ENCODE measurements around the gene SLC6A13. TPM values are rescaled to one million over a fixed set of nuclear protein-coding genes. Genes with fewer than 3 reads are reported as not detected.

Gene SLC6A13
- total RNA-seq, 1 experiment from 2014 or later: not detected

DNA sequence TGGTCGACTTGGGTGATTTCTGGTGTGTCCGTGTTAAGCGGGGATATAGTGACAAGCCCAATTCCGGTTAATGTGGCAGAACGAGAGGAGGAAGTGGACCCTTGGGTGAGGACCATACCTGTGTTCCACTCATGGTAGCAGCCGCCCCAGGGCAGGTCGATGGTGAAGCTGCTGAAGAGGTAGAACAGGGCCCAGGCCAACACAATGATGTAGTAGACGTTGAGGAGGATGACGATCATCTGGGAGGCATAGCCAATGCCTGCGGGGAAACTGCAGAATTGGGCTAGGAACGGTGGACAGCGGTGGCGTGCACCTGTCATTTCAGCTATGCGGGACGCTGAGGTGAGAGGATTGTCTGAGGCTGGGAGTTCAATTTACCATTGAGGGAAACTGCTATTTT is 20.1 kb downstream of the SLC6A13 start:
- Histone ChIP-seq H3K4ac (ENCODE audit: low read depth, low read length) (no peak overlapping the region), H3T11ph (ENCODE audit: low read length) (no peak overlapping the region), H4K91ac (ENCODE audit: insufficient read length, low read depth, low read length) (no peak overlapping the region), H3K4me1 (ENCODE audit: insufficient read depth, low read length) (no peaks in the 10 kb centered on the region), H2BK12ac (ENCODE audit: insufficient read length, low read depth, low read length) (no peak overlapping the region), H2AFZ (ENCODE audit: low read length) (no peak overlapping the region), H2BK20ac (ENCODE audit: low read depth, low read length, poor library complexity, severe bottlenecking) (no peak overlapping the region), H4K8ac (replicated peaks; ENCODE audit: insufficient read length, low read depth, low read length) (no peak overlapping the region), H4K5ac (ENCODE audit: insufficient read length, low read depth, low read length) (no peak overlapping the region), H3K4me2 (ENCODE audit: insufficient read depth, insufficient read length, low read length) (no peak overlapping the region), H2AK5ac (ENCODE audit: insufficient read length, low read length) (no peak overlapping the region), H3K9me3 (ENCODE audit: control insufficient read depth, low read depth, low read length) (no peaks in the 10 kb centered on the region), H3K27me3 (ENCODE audit: insufficient read depth, low read length) (no peaks in the 10 kb centered on the region), H3K27ac (ENCODE audit: insufficient read length, low read depth, low read length) (no peak overlapping the region), H3K23me2 (ENCODE audit: insufficient read length, low read depth, low read length, poor library complexity, severe bottlenecking) (no peaks in the 10 kb centered on the region), H2BK120ac (ENCODE audit: low read depth, low read length, poor library complexity, severe bottlenecking) (no peak overlapping the region), H3K56ac (ENCODE audit: insufficient read length, low read depth, low read length) (no peak overlapping the region), H3K79me2 (ENCODE audit: insufficient read depth, low read length) (no peaks in the 10 kb centered on the region), H3K9ac (ENCODE audit: extremely low read depth, insufficient read length, low read length) (no peak overlapping the region), H4K20me1 (ENCODE audit: control insufficient read depth, insufficient read depth, insufficient read length) (no peaks in the 10 kb centered on the region), H2BK5ac (ENCODE audit: insufficient read length, low read length) (no peak overlapping the region), H3K23ac (ENCODE audit: insufficient read length, low read depth, low read length) (no peak overlapping the region), H3K18ac (ENCODE audit: insufficient read length, low read depth, low read length) (no peak overlapping the region), H3K14ac (ENCODE audit: insufficient read depth, low read length) (no peak overlapping the region), H2BK15ac (ENCODE audit: low read depth, low read length) (no peak overlapping the region), H3K79me1 (ENCODE audit: insufficient read depth, low read depth, low read length, poor library complexity, severe bottlenecking) (no peaks in the 10 kb centered on the region)
- H3K9me3 Mint-ChIP-seq: peaks cover 16 to 18% of the 10 kb centered on the region in 2 experiments
- H3K36me3 Mint-ChIP-seq (ENCODE audit: insufficient read depth in 1 of 3, low read depth in 3 of 3): peaks cover 0 to 10% (median 2%) of the 10 kb centered on the region in 3 experiments; a peak in 3 of 7 replicates
- H3K4me3 Mint-ChIP-seq: no peak overlapping the region
- peaks cover 14% of the 10 kb centered on the region for H3K27me3 Mint-ChIP-seq (ENCODE audit: low read depth)
- TF ChIP-seq, protein P1, sequence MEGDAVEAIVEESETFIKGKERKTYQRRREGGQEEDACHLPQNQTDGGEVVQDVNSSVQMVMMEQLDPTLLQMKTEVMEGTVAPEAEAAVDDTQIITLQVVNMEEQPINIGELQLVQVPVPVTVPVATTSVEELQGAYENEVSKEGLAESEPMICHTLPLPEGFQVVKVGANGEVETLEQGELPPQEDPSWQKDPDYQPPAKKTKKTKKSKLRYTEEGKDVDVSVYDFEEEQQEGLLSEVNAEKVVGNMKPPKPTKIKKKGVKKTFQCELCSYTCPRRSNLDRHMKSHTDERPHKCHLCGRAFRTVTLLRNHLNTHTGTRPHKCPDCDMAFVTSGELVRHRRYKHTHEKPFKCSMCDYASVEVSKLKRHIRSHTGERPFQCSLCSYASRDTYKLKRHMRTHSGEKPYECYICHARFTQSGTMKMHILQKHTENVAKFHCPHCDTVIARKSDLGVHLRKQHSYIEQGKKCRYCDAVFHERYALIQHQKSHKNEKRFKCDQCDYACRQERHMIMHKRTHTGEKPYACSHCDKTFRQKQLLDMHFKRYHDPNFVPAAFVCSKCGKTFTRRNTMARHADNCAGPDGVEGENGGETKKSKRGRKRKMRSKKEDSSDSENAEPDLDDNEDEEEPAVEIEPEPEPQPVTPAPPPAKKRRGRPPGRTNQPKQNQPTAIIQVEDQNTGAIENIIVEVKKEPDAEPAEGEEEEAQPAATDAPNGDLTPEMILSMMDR (conservative IDR thresholded peaks at IDR 0.05): no peak
- no peak overlapping the region for H3K27ac Mint-ChIP-seq
- WGBS (ENCODE audit: extremely low coverage, insufficient read length, low lambda C conversion rate): no CpG with 5 or more reads among the region's 15 CpGs
- H3K4me1 Mint-ChIP-seq: no peaks in the 10 kb centered on the region
- no peak for DNase-seq

Measured in H9 (cell line).